DND-41 (cell line): ENCODE measurements around the gene UNC5C.
A peak's percentile ranks its signal among the peaks of the same experiment; 100 is the strongest.

Experiments
- ATAC-seq: fragments of 200-7000 bp; cut with Tn5 transposase; 3 replicates; pipeline ENCODE4 v1.9.1; 2021; ENCODE audit warnings: low read depth; ENCODE audit not compliant: insufficient read depth
- DNase-seq: peaks from one replicate; pipeline ENCODE4 v3.0.0-alpha.2; 2020
- H2AFZ ChIP-seq: 2 replicates; pipeline ENCODE4 v1.6.0; 2012; ENCODE audit warnings: low read depth, low read length
- H3K27ac ChIP-seq: 2 replicates; pipeline ENCODE4 v1.5.1; 2012; ENCODE audit warnings: low read length, inconsistent platforms
- H3K27me3 ChIP-seq: fragments of 200-600 bp; sonication (generic); 2 replicates; pipeline ENCODE4 v1.6.0; 2012; ENCODE audit warnings: low read length, mild to moderate bottlenecking, inconsistent platforms; ENCODE audit not compliant: insufficient read depth, poor library complexity
- H3K36me3 ChIP-seq: 2 replicates; pipeline ENCODE4 v1.5.1; 2012; ENCODE audit warnings: low read length, inconsistent platforms; ENCODE audit not compliant: insufficient read depth
- H3K4me1 ChIP-seq: 2 replicates; pipeline ENCODE4 v1.5.1; 2012; ENCODE audit warnings: mild to moderate bottlenecking, low read length; ENCODE audit not compliant: insufficient read depth
- H3K4me2 ChIP-seq: 2 replicates; pipeline ENCODE4 v1.6.0; 2012; ENCODE audit warnings: mild to moderate bottlenecking, moderate library complexity, low read length, inconsistent platforms; ENCODE audit not compliant: insufficient read depth
- H3K4me3 ChIP-seq, 2 experiments: fragments of 200-600 bp in 1 of 2; shearing (Covaris generic) in 1 of 2; 2 replicates each; pipeline ENCODE4 v1.5.1; 2012 to 2016; ENCODE audit warnings: inconsistent platforms in 2 of 2, low read length in 2 of 2, mild to moderate bottlenecking in 2 of 2, low read depth in 1 of 2, moderate library complexity in 1 of 2
- H3K79me2 ChIP-seq: 2 replicates; pipeline ENCODE4 v1.6.0; 2012; ENCODE audit warnings: low read length, inconsistent platforms; ENCODE audit not compliant: insufficient read depth
- H3K9ac ChIP-seq: 2 replicates; pipeline ENCODE4 v1.6.0; 2012; ENCODE audit warnings: low read depth, mild to moderate bottlenecking, inconsistent platforms, low read length, moderate library complexity
- H3K9me3 ChIP-seq: 2 replicates; pipeline ENCODE4 v1.5.1; 2012; ENCODE audit warnings: low read length, moderate library complexity, mild to moderate bottlenecking, inconsistent platforms; ENCODE audit not compliant: insufficient read depth, severe bottlenecking
- H4K20me1 ChIP-seq: 2 replicates; pipeline ENCODE4 v1.6.0; 2012; ENCODE audit warnings: low read length; ENCODE audit not compliant: insufficient read depth
- CTCF ChIP-seq: IDR thresholded peaks from 2 replicates; pipeline ENCODE4 v1.5.1; 2012; ENCODE audit warnings: borderline replicate concordance, low read length, moderate library complexity, mild to moderate bottlenecking; ENCODE audit not compliant: poor library complexity, severe bottlenecking; ENCODE audit errors: extremely low read depth
- EZH2 ChIP-seq: IDR thresholded peaks from 3 replicates; pipeline ENCODE4 v1.6.1; 2012; ENCODE audit warnings: borderline replicate concordance, low read depth, mild to moderate bottlenecking, moderate library complexity, low read length, inconsistent platforms; ENCODE audit not compliant: severe bottlenecking

UNC5C gene

GRCh38 chr4:95156452-95156765 is 392.4 kb downstream of the UNC5C start:
- H2AFZ ChIP-seq, result no peak overlapping the region
- ATAC-seq, result no peak

GRCh38 chr4:95155759-95156451 is 392.9 kb downstream of the UNC5C start:
- no peak for TF ChIP-seq EZH2
- TF ChIP-seq CTCF, result peak; percentile 70
- Histone ChIP-seq H2AFZ (peak overlapping the region; percentile 41; the same call in 1 of the 2 replicates), H3K36me3 (peaks cover 65% of the 10 kb centered on the region), H3K4me2 (peak overlapping the region; percentile 54), H3K9ac (peak overlapping the region; percentile 57), H4K20me1 (no peaks in the 10 kb centered on the region), H3K4me3 (peak overlapping the region in 1 of 2 experiments; percentile 27; a peak in 2 of 4 replicates), H3K27me3 (no peaks in the 10 kb centered on the region), H3K79me2 (no peaks in the 10 kb centered on the region), H3K4me1 (peaks cover 76% of the 10 kb centered on the region), H3K27ac (peak overlapping the region; percentile 95), H3K9me3 (no peaks in the 10 kb centered on the region)
- DNase-seq (peak; percentile 33), ATAC-seq (peak; percentile 78)

More at GRCh38 chr4:95156452-95156765, 392.4 kb downstream of the UNC5C start:
- Histone ChIP-seq H3K4me3 (peak overlapping the region in 1 of 2 experiments; percentile 27; a peak in 1 of 4 replicates), H3K4me2 (peak overlapping the region; percentile 54; the same call in 1 of the 2 replicates), H4K20me1 (no peaks in the 10 kb centered on the region), H3K9me3 (no peaks in the 10 kb centered on the region), H3K4me1 (peaks cover 73% of the 10 kb centered on the region), H3K79me2 (no peaks in the 10 kb centered on the region), H3K27me3 (no peaks in the 10 kb centered on the region), H3K9ac (peak overlapping the region; percentile 57), H3K27ac (peak overlapping the region; percentile 95), H3K36me3 (peaks cover 65% of the 10 kb centered on the region)
- TF ChIP-seq EZH2 (no peak), CTCF (no peak)
- no peak for DNase-seq

- Histone ChIP-seq H3K36me3 (peaks cover 67% of the 10 kb centered on the region), H3K27me3 (no peaks in the 10 kb centered on the region), H4K20me1 (no peaks in the 10 kb centered on the region), H3K4me3 (no peak overlapping the region), H3K4me2 (no peak overlapping the region), H3K79me2 (no peaks in the 10 kb centered on the region), H2AFZ (no peak overlapping the region), H3K27ac (peak overlapping the region; percentile 43; the same call in 1 of the 2 replicates), H3K4me1 (peaks cover 59% of the 10 kb centered on the region), H3K9me3 (no peaks in the 10 kb centered on the region), H3K9ac (no peak overlapping the region)
- ATAC-seq (no peak), DNase-seq (no peak)
- TF ChIP-seq CTCF (no peak), EZH2 (no peak)
These were observed 395.6 kb downstream of the UNC5C start for GRCh38 chr4:95153182-95153581.
